Neural cell (in vitro differentiated cells): Measurements from ENCODE around the gene WDR83. TPM values are rescaled to one million over a fixed set of nuclear protein-coding genes. Genes with fewer than 3 reads are reported as not detected.

Source experiments
- H2AFZ ChIP-seq: fragments of 200-600, 300-800 bp; sonication (generic), shearing (Covaris generic); 2 replicates; pipeline ENCODE4 v1.6.0; 2014; ENCODE audit warnings: low read depth, mild to moderate bottlenecking, antibody characterized with exemption, low read length, moderate library complexity
- H3F3A ChIP-seq: fragments of 200-600 bp; shearing (Covaris generic); 2 replicates; pipeline ENCODE4 v1.6.1; 2016; ENCODE audit warnings: mild to moderate bottlenecking, moderate library complexity, mixed read lengths, antibody characterized with exemption, low read length; ENCODE audit not compliant: insufficient read depth, poor library complexity, severe bottlenecking
- H3K27ac ChIP-seq: fragments of 200-600, 300-800 bp; sonication (generic), shearing (Covaris generic); 2 replicates; pipeline ENCODE4 v1.5.1; 2014; ENCODE audit warnings: mild to moderate bottlenecking, low read length, moderate library complexity
- H3K27me3 ChIP-seq: fragments of 300-800, 200-600 bp; sonication (generic), shearing (Covaris generic); 2 replicates; pipeline ENCODE4 v1.6.0; 2014; ENCODE audit warnings: mild to moderate bottlenecking, low read depth, low read length, moderate library complexity; ENCODE audit not compliant: insufficient read depth
- H3K36me3 ChIP-seq: fragments of 300-800, 200-600 bp; sonication (generic), shearing (Covaris generic); 2 replicates; pipeline ENCODE4 v1.5.1; 2014; ENCODE audit warnings: mild to moderate bottlenecking, antibody characterized with exemption, low read length, moderate library complexity; ENCODE audit not compliant: insufficient read depth
- H3K4me2 ChIP-seq: fragments of 300-800, 200-600 bp; sonication (generic), shearing (Covaris generic); 2 replicates; pipeline ENCODE4 v1.6.0; 2014; ENCODE audit warnings: mild to moderate bottlenecking, low read length
- H3K4me3 ChIP-seq: fragments of 300-800, 200-600 bp; sonication (generic), shearing (Covaris generic); 2 replicates; pipeline ENCODE4 v1.5.1; 2014; ENCODE audit warnings: mild to moderate bottlenecking, low read length, moderate library complexity
- H3K79me2 ChIP-seq: fragments of 200-600 bp; shearing (Covaris generic); replicated peaks from 2 replicates; pipeline ENCODE4 v1.6.0; 2014; ENCODE audit warnings: mild to moderate bottlenecking, low read length, moderate library complexity; ENCODE audit not compliant: insufficient read depth
- H3K9ac ChIP-seq: fragments of 300-800, 200-600 bp; sonication (generic), shearing (Covaris generic); 2 replicates; pipeline ENCODE4 v1.6.1; 2016; ENCODE audit warnings: mild to moderate bottlenecking, low read length, mixed read lengths
- H3K9me2 ChIP-seq: fragments of 200-600 bp; shearing (Covaris generic); 2 replicates; pipeline ENCODE4 v1.6.1; 2016; ENCODE audit warnings: mild to moderate bottlenecking, low read length, mixed read lengths; ENCODE audit not compliant: insufficient read depth
- H3K9me3 ChIP-seq: fragments of 200-600, 300-800 bp; sonication (generic), shearing (Covaris generic); 2 replicates; pipeline ENCODE4 v1.6.1; 2016; ENCODE audit warnings: mild to moderate bottlenecking, mixed run types, low read length, moderate library complexity, mixed read lengths
- H4K20me1 ChIP-seq: fragments of 200-600 bp; shearing (Covaris generic); 2 replicates; pipeline ENCODE4 v1.6.1; 2016; ENCODE audit warnings: mild to moderate bottlenecking, mixed run types; ENCODE audit not compliant: insufficient read depth
- EP300 ChIP-seq: fragments of 450-650 bp; conservative IDR thresholded peaks from 2 replicates; pipeline ENCODE4 v1.6.1; 2014; ENCODE audit warnings: antibody characterized with exemption, mild to moderate bottlenecking, moderate library complexity; ENCODE audit not compliant: poor library complexity, severe bottlenecking
- EZH2 ChIP-seq: fragments of 200-600, 300-800 bp; shearing (Covaris generic), sonication (generic); IDR thresholded peaks from 2 replicates; pipeline ENCODE4 v1.6.1; 2014; ENCODE audit warnings: antibody characterized with exemption, low read length, borderline replicate concordance, mild to moderate bottlenecking; ENCODE audit not compliant: insufficient read depth, poor library complexity, severe bottlenecking
- MXI1 ChIP-seq: fragments of 450-650 bp; conservative IDR thresholded peaks from 2 replicates; pipeline ENCODE4 v1.6.1; 2014; ENCODE audit warnings: antibody characterized with exemption, mild to moderate bottlenecking; ENCODE audit not compliant: poor library complexity, severe bottlenecking
- POLR2AphosphoS5 ChIP-seq: IDR thresholded peaks from 2 replicates; pipeline ENCODE4 v1.6.1; 2012
- RAD21 ChIP-seq: fragments of 450-650 bp; conservative IDR thresholded peaks from 2 replicates; pipeline ENCODE4 v1.6.1; 2014; ENCODE audit warnings: antibody characterized with exemption, mild to moderate bottlenecking, moderate library complexity
- SMC3 ChIP-seq: fragments of 450-650 bp; conservative IDR thresholded peaks from 2 replicates; pipeline ENCODE4 v1.6.1; 2014; ENCODE audit warnings: antibody characterized with exemption, mild to moderate bottlenecking, moderate library complexity; ENCODE audit not compliant: poor library complexity
- TAF1 ChIP-seq: IDR thresholded peaks from 2 replicates; pipeline ENCODE4 v1.6.1; 2012; ENCODE audit warnings: low read depth
- polyA plus RNA-seq: library from polyadenylated mRNA; depleted of rRNA; stranded (reverse); fragments of >200 nt; gene quantifications from 2 replicates; pipeline ENCODE4 v1.2.3, GENCODE V29; 2014
- TF ChIP-seq, protein P1 (sequence below): fragments of 450-650 bp; IDR thresholded peaks from 2 replicates; pipeline ENCODE4 v1.5.1; 2014; ENCODE audit warnings: antibody characterized with exemption, mild to moderate bottlenecking, moderate library complexity; ENCODE audit not compliant: poor library complexity, severe bottlenecking
- TF ChIP-seq, protein P2 (sequence below): IDR thresholded peaks from 2 replicates; pipeline ENCODE4 v1.6.1; 2012; ENCODE audit warnings: borderline replicate concordance

The WDR83 gene
- polyA plus RNA-seq, 1 donor from 2014 or later = 45.3 TPM

DNA sequence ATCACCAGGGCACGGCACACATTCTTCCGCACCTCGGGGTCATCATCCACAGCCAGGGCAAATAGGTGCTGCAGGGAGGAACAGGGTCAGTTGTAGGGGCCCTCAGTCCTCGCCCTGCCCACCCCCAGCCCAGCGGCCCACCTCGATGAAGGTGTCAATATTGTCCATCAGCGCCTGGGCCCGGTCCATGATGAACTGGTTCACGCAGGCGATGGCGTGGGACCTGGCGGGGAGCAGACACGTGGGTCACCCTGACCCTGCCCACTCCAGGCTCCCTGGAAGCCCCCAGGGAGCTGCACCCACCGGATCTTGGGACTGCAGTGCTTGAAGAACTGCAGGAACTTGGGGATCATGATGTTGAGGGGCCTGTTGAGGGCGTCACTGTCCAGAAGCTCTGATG is 48.5 kb downstream of the WDR83 start:
- H2AFZ ChIP-seq = no peak overlapping the region
- TF ChIP-seq POLR2AphosphoS5 (no peak), SMC3 (no peak), MXI1 (no peak), EP300 (no peak), EZH2 (no peak), RAD21 (no peak), TAF1 (no peak)
- TF ChIP-seq, protein P1, sequence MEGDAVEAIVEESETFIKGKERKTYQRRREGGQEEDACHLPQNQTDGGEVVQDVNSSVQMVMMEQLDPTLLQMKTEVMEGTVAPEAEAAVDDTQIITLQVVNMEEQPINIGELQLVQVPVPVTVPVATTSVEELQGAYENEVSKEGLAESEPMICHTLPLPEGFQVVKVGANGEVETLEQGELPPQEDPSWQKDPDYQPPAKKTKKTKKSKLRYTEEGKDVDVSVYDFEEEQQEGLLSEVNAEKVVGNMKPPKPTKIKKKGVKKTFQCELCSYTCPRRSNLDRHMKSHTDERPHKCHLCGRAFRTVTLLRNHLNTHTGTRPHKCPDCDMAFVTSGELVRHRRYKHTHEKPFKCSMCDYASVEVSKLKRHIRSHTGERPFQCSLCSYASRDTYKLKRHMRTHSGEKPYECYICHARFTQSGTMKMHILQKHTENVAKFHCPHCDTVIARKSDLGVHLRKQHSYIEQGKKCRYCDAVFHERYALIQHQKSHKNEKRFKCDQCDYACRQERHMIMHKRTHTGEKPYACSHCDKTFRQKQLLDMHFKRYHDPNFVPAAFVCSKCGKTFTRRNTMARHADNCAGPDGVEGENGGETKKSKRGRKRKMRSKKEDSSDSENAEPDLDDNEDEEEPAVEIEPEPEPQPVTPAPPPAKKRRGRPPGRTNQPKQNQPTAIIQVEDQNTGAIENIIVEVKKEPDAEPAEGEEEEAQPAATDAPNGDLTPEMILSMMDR = no peak
- H3K4me3 ChIP-seq = no peak overlapping the region
- H3K9me2 ChIP-seq = no peaks in the 10 kb centered on the region
- no peaks in the 10 kb centered on the region for H4K20me1 ChIP-seq
- no peak overlapping the region for H3K9ac ChIP-seq
- H3K36me3 ChIP-seq = peaks cover 5% of the 10 kb centered on the region
- H3F3A ChIP-seq = no peaks in the 10 kb centered on the region
- H3K27me3 ChIP-seq = no peaks in the 10 kb centered on the region
- no peaks in the 10 kb centered on the region for H3K9me3 ChIP-seq
- H3K27ac ChIP-seq = no peak overlapping the region
- H3K4me2 ChIP-seq = no peak overlapping the region
- H3K79me2 ChIP-seq = peaks cover 10% of the 10 kb centered on the region

DNA sequence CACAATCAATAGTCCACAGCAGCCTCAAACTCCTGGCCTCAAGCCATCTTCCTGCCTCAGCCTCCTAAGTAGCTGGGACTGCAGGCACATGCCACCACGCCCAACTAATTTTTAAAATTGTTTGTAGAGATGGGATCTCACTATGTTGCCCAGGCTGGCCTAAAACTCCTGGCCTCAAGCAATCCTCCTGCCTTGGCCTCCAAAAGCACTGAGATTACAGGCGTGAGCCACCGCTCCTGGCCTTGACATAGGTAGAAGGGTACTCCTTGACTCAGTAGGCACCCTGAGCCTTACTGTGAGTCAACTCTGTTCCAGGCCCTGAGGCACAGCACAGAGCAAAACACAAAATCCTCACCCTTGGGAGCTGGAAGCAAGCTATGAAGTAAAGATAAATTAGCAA is 49.3 kb downstream of the WDR83 start:
- H3K9ac ChIP-seq = no peak overlapping the region
- no peaks in the 10 kb centered on the region for H4K20me1 ChIP-seq
- peaks cover 5% of the 10 kb centered on the region for H3K36me3 ChIP-seq
- no peak overlapping the region for H3K27ac ChIP-seq
- H3K79me2 ChIP-seq = peaks cover 18% of the 10 kb centered on the region
- no peaks in the 10 kb centered on the region for H3K9me2 ChIP-seq
- no peaks in the 10 kb centered on the region for H3K27me3 ChIP-seq
- no peaks in the 10 kb centered on the region for H3F3A ChIP-seq
- no peak overlapping the region for H2AFZ ChIP-seq
- H3K4me2 ChIP-seq = no peak overlapping the region
- H3K4me3 ChIP-seq = no peak overlapping the region
- TF ChIP-seq, protein P1 = no peak
- TF ChIP-seq SMC3 = no peak
- TF ChIP-seq POLR2AphosphoS5 = no peak
- TF ChIP-seq EZH2 = no peak
- no peak for TF ChIP-seq RAD21
- TF ChIP-seq, protein P2, sequence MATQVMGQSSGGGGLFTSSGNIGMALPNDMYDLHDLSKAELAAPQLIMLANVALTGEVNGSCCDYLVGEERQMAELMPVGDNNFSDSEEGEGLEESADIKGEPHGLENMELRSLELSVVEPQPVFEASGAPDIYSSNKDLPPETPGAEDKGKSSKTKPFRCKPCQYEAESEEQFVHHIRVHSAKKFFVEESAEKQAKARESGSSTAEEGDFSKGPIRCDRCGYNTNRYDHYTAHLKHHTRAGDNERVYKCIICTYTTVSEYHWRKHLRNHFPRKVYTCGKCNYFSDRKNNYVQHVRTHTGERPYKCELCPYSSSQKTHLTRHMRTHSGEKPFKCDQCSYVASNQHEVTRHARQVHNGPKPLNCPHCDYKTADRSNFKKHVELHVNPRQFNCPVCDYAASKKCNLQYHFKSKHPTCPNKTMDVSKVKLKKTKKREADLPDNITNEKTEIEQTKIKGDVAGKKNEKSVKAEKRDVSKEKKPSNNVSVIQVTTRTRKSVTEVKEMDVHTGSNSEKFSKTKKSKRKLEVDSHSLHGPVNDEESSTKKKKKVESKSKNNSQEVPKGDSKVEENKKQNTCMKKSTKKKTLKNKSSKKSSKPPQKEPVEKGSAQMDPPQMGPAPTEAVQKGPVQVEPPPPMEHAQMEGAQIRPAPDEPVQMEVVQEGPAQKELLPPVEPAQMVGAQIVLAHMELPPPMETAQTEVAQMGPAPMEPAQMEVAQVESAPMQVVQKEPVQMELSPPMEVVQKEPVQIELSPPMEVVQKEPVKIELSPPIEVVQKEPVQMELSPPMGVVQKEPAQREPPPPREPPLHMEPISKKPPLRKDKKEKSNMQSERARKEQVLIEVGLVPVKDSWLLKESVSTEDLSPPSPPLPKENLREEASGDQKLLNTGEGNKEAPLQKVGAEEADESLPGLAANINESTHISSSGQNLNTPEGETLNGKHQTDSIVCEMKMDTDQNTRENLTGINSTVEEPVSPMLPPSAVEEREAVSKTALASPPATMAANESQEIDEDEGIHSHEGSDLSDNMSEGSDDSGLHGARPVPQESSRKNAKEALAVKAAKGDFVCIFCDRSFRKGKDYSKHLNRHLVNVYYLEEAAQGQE = no peak
- no peak for TF ChIP-seq MXI1
- no peak for TF ChIP-seq EP300
- no peak for TF ChIP-seq TAF1
- no peaks in the 10 kb centered on the region for H3K9me3 ChIP-seq
